ENCODE results near the gene SNX10.
"Not testable (repeated sequence)": the region's sequence is repeated elsewhere in the genome, so short reads cannot be mapped to it uniquely, and the experiment has no call there.

Gene SNX10, protein sequence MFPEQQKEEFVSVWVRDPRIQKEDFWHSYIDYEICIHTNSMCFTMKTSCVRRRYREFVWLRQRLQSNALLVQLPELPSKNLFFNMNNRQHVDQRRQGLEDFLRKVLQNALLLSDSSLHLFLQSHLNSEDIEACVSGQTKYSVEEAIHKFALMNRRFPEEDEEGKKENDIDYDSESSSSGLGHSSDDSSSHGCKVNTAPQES

GRCh38 chr7:26291699-26292538 is at the start of gene SNX10:
Gene SNX10, plus strand, starts transcription at chr7:26291862. Its CDS starts 54,581 bp downstream, at chr7:26346443.
- peak; percentile 68 for DNase-seq

GRCh38 chr7:26245150-26245549 is 46.5 kb upstream of the SNX10 start:
- DNase-seq = no peak

- no peak for DNase-seq
Observed at GRCh38 chr7:26250239-26250638, 41.4 kb upstream of the SNX10 start.

DNA sequence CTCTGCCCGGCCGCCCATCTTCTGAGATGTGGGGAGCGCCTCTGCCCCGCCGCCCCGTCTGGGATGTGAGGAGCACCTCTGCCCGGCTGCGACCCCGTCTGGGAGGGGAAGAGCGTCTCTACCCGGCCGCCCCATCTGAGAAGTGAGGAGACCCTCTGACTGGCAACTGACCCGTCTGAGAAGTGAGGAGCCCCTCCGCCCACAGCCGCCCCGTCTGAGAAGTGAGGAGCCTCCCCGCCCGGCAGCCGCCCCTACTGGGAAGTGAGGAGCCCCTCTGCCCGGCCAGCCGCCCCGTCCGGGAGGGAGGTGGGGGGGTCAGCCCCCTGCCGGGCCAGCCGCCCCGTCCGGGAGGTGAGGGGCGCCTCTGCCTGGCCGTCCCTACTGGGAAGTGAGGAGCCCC is 29.8 kb upstream of the SNX10 start:
- not testable (repeated sequence) for DNase-seq

- no peak for DNase-seq
Observed at GRCh38 chr7:26265065-26265464, 26.6 kb upstream of the SNX10 start.

GRCh38 chr7:26265499-26266075 is 26.1 kb upstream of the SNX10 start:
- no peak for DNase-seq

GRCh38 chr7:26267601-26268166 is 24.0 kb upstream of the SNX10 start:
- DNase-seq = no peak

DNA sequence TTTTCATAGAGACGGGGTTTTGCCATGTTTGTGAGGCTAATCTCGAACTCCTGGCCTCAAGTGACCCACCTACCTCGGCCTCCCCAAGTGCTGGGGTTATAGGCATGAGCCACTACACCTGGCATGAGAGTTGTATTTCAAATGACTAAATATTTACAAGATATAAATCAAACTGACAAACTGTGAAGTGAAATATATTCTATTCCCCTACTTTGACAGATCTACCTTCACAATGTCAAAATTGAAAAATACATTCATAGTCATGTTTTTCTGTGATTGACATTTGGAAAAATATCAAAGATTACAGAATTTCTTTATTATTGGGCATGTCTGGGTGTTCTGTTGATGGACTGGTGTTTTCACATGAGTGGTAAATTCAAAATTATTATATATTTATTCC is 16.4 kb upstream of the SNX10 start:
- no peak for DNase-seq

- no peak for DNase-seq
Observed at GRCh38 chr7:26278770-26279169, 12.9 kb upstream of the SNX10 start.

- DNase-seq = no peak
Observed at GRCh38 chr7:26279405-26279804, 12.3 kb upstream of the SNX10 start.

DNA sequence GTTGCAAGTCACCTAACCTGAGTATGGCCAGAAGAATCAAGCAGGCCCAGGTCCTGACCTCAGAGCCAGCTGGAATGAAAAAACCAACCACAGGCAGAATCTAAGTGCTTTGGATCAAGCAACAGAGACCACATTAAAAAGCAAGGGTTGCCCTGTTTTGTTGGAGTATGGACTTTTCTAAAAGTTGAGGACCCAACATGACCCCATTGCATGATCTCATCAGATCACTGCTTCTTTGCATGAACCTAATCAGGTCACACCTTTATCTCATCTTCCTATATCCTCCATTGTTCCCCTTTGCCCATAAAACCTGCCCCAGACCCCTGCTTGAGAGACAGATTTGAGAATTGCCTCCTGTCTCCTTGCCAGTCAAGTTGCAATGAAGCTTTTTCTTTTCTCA is 11.6 kb upstream of the SNX10 start:
- no peak for DNase-seq

- no peak for DNase-seq
Observed at GRCh38 chr7:26280723-26281122, 10.9 kb upstream of the SNX10 start.

GRCh38 chr7:26284477-26284876 is 7.2 kb upstream of the SNX10 start:
- no peak for DNase-seq

DNA sequence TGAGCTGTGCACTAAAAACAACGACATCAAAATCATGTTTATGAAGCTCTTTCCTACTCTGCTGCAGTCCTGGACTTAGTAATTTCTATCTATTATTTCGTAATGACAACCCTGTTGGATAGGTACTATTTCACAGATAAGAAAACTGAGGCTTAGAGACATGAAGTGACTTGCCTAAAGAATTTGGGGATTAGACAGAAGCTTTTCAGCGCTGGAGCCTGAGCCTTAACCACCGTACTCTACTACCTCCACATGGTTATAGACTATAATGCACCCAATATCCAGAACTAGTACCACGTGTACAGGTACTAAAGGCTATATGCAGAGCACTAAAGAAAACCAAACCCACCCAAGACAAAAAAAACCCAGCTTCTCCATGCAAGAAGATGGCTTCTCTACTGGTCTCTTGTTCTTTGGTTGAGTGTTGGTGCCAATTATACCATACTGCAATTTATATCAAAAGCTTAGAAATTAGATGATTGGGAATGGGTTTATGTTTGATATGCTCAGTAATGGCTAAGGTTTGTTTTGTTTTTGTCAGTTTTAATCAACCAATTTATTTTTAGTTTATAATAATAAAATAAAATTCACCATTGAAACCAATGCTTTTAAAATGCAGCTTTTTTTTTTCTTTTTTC is 6.5 kb upstream of the SNX10 start:
- no peak for DNase-seq

DNA sequence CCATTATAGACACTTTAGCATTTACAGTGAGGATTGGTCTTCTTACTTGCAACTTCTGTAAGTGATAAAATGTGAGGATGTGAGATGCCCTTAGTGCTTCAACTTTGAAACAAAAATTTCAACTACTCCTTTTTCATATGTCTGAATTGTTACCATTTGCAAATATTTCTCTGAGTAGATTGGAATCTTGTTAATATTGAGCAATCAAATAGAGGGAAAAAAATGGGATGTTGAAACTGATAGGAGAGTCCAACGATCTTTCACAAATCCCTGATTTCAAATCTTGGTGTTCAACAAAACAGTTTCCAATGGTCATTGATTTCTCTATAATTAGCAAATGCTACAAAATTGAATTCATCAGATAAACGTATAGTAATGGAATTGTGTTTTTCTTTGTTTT is 5.5 kb upstream of the SNX10 start:
- DNase-seq = no peak

- DNase-seq = not testable (repeated sequence)
Observed at GRCh38 chr7:26288126-26288525, 3.5 kb upstream of the SNX10 start.

GRCh38 chr7:26291251-26291650 is 411 bp upstream of the SNX10 start:
- DNase-seq = no peak

- DNase-seq = no peak
Observed at GRCh38 chr7:26292768-26293560, 1.3 kb downstream of the SNX10 start.

DNA sequence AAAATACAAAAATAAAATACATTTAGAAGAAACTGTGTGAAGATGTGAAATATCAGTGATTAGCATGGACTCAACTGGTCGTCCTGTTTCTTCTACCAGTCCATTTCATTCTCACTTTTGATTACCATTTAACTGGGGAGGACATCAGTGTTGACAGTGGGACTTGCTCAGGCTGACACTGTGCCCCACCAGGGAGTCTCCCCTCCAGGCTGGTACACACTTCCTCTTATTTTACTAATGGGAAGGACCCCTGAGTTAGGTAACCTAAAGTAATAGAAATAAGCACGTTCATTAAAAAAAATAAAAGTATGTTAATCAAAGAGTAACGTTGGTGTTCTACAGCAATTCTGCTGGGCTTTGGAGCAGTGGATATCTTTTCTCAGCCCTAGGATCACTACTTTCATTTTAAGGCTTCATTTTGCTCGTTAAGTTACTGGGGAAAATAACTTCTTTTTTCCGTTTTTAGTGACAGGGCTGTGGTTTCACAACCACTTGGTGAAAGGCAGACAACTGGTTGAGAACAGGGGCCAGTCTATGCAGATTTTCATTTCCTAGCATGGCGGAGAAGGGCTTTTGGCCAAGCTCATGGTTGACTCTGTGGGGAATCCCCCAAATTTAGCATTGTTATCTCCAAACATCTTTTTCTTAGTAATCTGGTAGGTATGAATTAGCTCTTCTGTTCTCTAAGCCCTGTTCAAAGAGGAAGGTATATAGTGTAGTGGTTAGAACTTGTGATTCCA is 2.1 kb downstream of the SNX10 start:
- DNase-seq = peak; percentile 41

DNA sequence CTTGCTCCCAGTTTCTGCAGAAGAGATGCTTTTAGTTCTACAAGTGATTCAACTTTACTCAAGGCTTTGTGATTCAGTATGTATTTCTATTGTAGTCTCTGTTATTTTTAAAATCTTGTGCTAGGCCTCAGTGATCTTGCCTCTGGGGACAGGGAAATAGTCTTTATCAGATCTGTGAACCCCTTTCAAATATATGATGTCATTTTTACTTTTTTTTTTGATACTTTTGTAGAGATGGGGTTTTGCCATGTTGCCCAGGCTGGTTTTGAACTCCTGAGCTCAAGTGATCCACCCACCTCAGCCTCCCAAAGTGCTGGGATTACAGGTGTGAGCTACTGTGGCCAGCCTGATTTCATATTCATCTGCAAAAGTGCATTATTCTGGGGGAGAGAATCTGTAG is 3.4 kb downstream of the SNX10 start:
- no peak for DNase-seq

GRCh38 chr7:26295586-26295985 is 3.9 kb downstream of the SNX10 start:
- no peak for DNase-seq
